B cell (primary cell): ENCODE data around the gene CALD1. TPM values are rescaled to one million over a fixed set of nuclear protein-coding genes. Genes with fewer than 3 reads are reported as not detected.

Source experiments
- ATAC-seq: fragments of 200-7000 bp; cut with Tn5 transposase; one replicate; pipeline ENCODE4 v1.10.0; 2021; ENCODE audit warnings: low read depth, mild to moderate bottlenecking, moderate number of reproducible peaks, moderate library complexity
- CTCF ChIA-PET: fragments of 350-600 bp; sonication (Branson Sonifier 250); formaldehyde crosslinking; loops from one replicate; lab custom pipeline; 2021; ENCODE audit warnings: antibody characterized with exemption, inconsistent platforms; lab: Charles Lee
- POLR2A ChIA-PET: fragments of 350-600 bp; sonication (Branson Sonifier 250); formaldehyde crosslinking; loops from one replicate; lab custom pipeline; 2021; ENCODE audit warnings: antibody characterized with exemption; lab: Charles Lee
- DNase-seq: peaks from one replicate; pipeline ENCODE4 v3.0.0; 2013
- H2AFZ ChIP-seq: 2 replicates; pipeline ENCODE4 v1.6.1; 2012; ENCODE audit warnings: mild to moderate bottlenecking, low read depth, low read length; ENCODE audit not compliant: insufficient read depth, poor library complexity, severe bottlenecking
- H3K27ac ChIP-seq, 2 donors: 1 replicate in 1 of 2; 2 replicates in 1 of 2; pipeline ENCODE4 v1.5.1; 2012 to 2013; ENCODE audit warnings: low read length in 2 of 2, mild to moderate bottlenecking in 2 of 2, moderate library complexity in 1 of 2
- H3K27me3 ChIP-seq, 4 experiments: fragments of 200-600 bp in 1 of 4; sonication (generic) in 1 of 4; replicated peaks in 1 of 4; 1 replicate in 2 of 4; 2 replicates in 2 of 4; pipeline versions ENCODE4 v1.6.1 to v1.7.0; 2013 to 2016; ENCODE audit warnings: low read length in 3 of 4, mild to moderate bottlenecking in 2 of 4, mixed read lengths in 1 of 4, moderate library complexity in 1 of 4; ENCODE audit not compliant: insufficient read depth in 4 of 4, control insufficient read depth in 3 of 4; ENCODE audit errors: control extremely low read depth in 1 of 4
- H3K36me3 ChIP-seq, 2 experiments: replicated peaks in 1 of 2; 1 replicate in 1 of 2; 2 replicates in 1 of 2; pipeline versions ENCODE4 v1.6.1 to v1.7.1; 2013; ENCODE audit warnings: low read length in 1 of 2; ENCODE audit not compliant: insufficient read depth in 2 of 2, control insufficient read depth in 1 of 2; ENCODE audit errors: control extremely low read depth in 1 of 2, extremely low read depth in 1 of 2
- H3K4me1 ChIP-seq, 2 donors: fragments of 200-600 bp in 1 of 2; sonication (generic) in 1 of 2; 1 replicate in 1 of 2; 2 replicates in 1 of 2; pipeline versions ENCODE4 v1.5.1 to v1.6.1; 2013 to 2017; ENCODE audit warnings: low read length in 2 of 2; ENCODE audit not compliant: control insufficient read depth in 2 of 2, insufficient read depth in 2 of 2
- H3K4me2 ChIP-seq: replicated peaks from 2 replicates; pipeline ENCODE3; 2012; ENCODE audit warnings: mild to moderate bottlenecking, low read depth, low read length; ENCODE audit not compliant: poor library complexity, severe bottlenecking
- H3K4me3 ChIP-seq, 5 experiments: fragments of 200-600 bp in 1 of 5; sonication (generic) in 1 of 5; 1 replicate in 3 of 5; 2 replicates in 2 of 5; pipeline versions ENCODE4 v1.5.1 to v1.7.0; 2011 to 2016; ENCODE audit warnings: low read length in 4 of 5, mild to moderate bottlenecking in 4 of 5, low read depth in 2 of 5, control low read depth in 1 of 5, moderate library complexity in 1 of 5; ENCODE audit not compliant: insufficient read depth in 1 of 5; ENCODE audit errors: control extremely low read depth in 1 of 5, extremely low read depth in 1 of 5
- H3K79me2 ChIP-seq: fragments of 200-600 bp; sonication (generic); one replicate; pipeline ENCODE4 v1.6.0; 2016; ENCODE audit warnings: low read length; ENCODE audit not compliant: control insufficient read depth, insufficient read depth
- H3K9ac ChIP-seq: fragments of 200-600 bp; sonication (generic); 2 replicates; pipeline ENCODE4 v1.6.1; 2017; ENCODE audit warnings: mild to moderate bottlenecking, low read length, moderate library complexity
- H3K9me3 ChIP-seq, 3 donors: one replicate each; pipeline versions ENCODE4 v1.6.1 to v1.7.1; 2013; ENCODE audit warnings: low read length in 2 of 3; ENCODE audit not compliant: control insufficient read depth in 2 of 3, insufficient read depth in 1 of 3; ENCODE audit errors: control extremely low read depth in 1 of 3
- H4K20me1 ChIP-seq: 2 replicates; pipeline ENCODE4 v1.6.0; 2012; ENCODE audit warnings: mild to moderate bottlenecking, low read length; ENCODE audit not compliant: insufficient read depth, control insufficient read depth, poor library complexity, severe bottlenecking
- H3K27ac Mint-ChIP-seq: one replicate; pipeline ENCODE4 v1.8.0; 2021; ENCODE audit warnings: mixed read lengths
- H3K27me3 Mint-ChIP-seq: one replicate; pipeline ENCODE4 v1.8.0; 2021; ENCODE audit warnings: mixed read lengths
- H3K4me1 Mint-ChIP-seq: one replicate; pipeline ENCODE4 v1.8.0; 2021; ENCODE audit warnings: mixed read lengths
- H3K4me3 Mint-ChIP-seq: one replicate; pipeline ENCODE4 v1.8.0; 2021; ENCODE audit warnings: mixed read lengths
- H3K9me3 Mint-ChIP-seq: one replicate; pipeline ENCODE4 v1.8.0; 2022; ENCODE audit warnings: mixed read lengths; ENCODE audit not compliant: insufficient read depth
- EZH2 ChIP-seq: IDR thresholded peaks from 2 replicates; pipeline ENCODE4 v1.6.1; 2012; ENCODE audit warnings: borderline replicate concordance, low read depth, mild to moderate bottlenecking, moderate library complexity, low read length; ENCODE audit not compliant: insufficient read depth, poor library complexity, severe bottlenecking
- WGBS: methylation state at CpG from one replicate; pipeline ENCODE4 v1.1.5; 2013; ENCODE audit warnings: missing lambda C conversion rate; ENCODE audit not compliant: insufficient coverage; 5-methylcytosine and 5-hydroxymethylcytosine counted together
- intact Hi-C: fragments of 100-400 bp; cut with micrococcal nuclease; formaldehyde crosslinking; loops from one replicate; pipeline ENCODE4 v1.10.0; 2022
- polyA plus RNA-seq: library from polyadenylated mRNA; depleted of rRNA; stranded (reverse); fragments of >200 nt; gene quantifications from 2 replicates; pipeline ENCODE4 v1.2.3, GENCODE V29; 2012
- total RNA-seq, 2 donors: library from RNA; stranded (reverse); fragments of 120-200 nt in 1 of 2; gene quantifications; 1 replicate in 1 of 2; 2 replicates in 1 of 2; pipeline versions ENCODE4 v1.2.3 to v1.2.4, GENCODE V29; 2013 to 2022
- TF ChIP-seq, protein P1 (sequence below): fragments of 200-600 bp; IDR thresholded peaks from one replicate; pipeline ENCODE4 v1.8.0; 2022; ENCODE audit warnings: antibody characterized with exemption, mild to moderate bottlenecking

The CALD1 gene
- total and polyA plus RNA-seq, 2 donors (not counting 1 experiment from before 2014, with no cell fraction given), result 0.18 to 0.69 TPM

DNA sequence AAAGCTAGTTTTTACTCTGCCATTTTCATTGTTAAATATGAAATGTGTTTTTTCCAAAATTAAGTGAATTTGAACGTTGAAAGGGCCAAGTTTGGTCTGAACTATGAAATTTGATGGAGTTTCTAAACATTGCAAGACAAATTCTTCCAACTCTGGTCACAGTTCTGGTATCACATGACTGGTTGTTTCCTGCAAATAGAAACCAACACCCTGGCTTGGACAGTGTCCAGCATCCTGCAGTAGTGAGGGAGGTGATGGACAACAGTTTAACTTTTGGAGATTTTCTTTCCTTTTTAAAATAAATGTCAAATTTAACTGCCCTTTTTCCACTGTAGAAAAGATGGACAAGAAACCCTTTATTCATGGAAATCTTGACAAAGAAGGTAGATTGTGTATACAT lies 152.1 kb downstream of the CALD1 start:
- POLR2A ChIA-PET, result no interaction called here
- Histone ChIP-seq H3K36me3 (no peaks in the 10 kb centered on the region), H3K9me3 (no peaks in the 10 kb centered on the region), H3K27me3 (no peaks in the 10 kb centered on the region), H2AFZ (no peak overlapping the region), H3K4me1 (peaks cover 7 to 17% of the 10 kb centered on the region in 2 donors), H3K4me3 (no peak overlapping the region), H3K9ac (no peak overlapping the region), H3K79me2 (no peaks in the 10 kb centered on the region), H3K4me2 (no peak overlapping the region), H3K27ac (no peak overlapping the region), H4K20me1 (no peaks in the 10 kb centered on the region)
- TF ChIP-seq, protein P1, sequence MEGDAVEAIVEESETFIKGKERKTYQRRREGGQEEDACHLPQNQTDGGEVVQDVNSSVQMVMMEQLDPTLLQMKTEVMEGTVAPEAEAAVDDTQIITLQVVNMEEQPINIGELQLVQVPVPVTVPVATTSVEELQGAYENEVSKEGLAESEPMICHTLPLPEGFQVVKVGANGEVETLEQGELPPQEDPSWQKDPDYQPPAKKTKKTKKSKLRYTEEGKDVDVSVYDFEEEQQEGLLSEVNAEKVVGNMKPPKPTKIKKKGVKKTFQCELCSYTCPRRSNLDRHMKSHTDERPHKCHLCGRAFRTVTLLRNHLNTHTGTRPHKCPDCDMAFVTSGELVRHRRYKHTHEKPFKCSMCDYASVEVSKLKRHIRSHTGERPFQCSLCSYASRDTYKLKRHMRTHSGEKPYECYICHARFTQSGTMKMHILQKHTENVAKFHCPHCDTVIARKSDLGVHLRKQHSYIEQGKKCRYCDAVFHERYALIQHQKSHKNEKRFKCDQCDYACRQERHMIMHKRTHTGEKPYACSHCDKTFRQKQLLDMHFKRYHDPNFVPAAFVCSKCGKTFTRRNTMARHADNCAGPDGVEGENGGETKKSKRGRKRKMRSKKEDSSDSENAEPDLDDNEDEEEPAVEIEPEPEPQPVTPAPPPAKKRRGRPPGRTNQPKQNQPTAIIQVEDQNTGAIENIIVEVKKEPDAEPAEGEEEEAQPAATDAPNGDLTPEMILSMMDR, result no peak
- no peak for TF ChIP-seq EZH2
- CTCF ChIA-PET, result no interaction called here
- H3K9me3 Mint-ChIP-seq, result no peaks in the 10 kb centered on the region
- H3K4me1 Mint-ChIP-seq, result peaks cover 26% of the 10 kb centered on the region
- no peak overlapping the region for H3K4me3 Mint-ChIP-seq
- DNase-seq (no peak), ATAC-seq (no peak)
- H3K27ac Mint-ChIP-seq, result no peak overlapping the region
- intact Hi-C loops, result no loop called here
- H3K27me3 Mint-ChIP-seq, result no peaks in the 10 kb centered on the region
- no CpG with 5 or more reads among the region's 1 CpG for WGBS

DNA sequence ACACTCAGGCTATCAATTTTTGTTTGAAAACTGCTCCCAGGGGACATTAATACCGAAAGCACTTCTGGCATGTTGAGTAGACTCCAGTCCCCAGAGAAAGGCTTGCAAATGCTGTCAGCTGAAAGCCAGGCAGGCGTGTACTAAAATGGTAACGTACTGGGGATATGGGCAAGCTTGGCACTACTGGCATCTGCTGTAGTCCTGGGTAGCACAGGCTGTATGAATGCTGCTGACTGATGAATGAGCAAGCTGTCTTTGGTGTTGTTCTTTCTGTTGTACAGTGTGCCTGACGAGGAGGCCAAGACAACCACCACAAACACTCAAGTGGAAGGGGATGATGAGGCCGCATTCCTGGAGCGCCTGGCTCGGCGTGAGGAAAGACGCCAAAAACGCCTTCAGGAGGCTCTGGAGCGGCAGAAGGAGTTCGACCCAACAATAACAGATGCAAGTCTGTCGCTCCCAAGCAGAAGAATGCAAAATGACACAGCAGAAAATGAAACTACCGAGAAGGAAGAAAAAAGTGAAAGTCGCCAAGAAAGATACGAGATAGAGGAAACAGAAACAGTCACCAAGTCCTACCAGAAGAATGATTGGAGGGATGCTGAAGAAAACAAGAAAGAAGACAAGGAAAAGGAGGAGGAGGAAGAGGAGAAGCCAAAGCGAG lies 153.4 kb downstream of the CALD1 start:
- Mint-ChIP-seq H3K27me3 (no peaks in the 10 kb centered on the region), H3K27ac (peak overlapping the region; percentile 86), H3K4me1 (peaks cover 26% of the 10 kb centered on the region), H3K4me3 (peak overlapping the region; percentile 82), H3K9me3 (no peaks in the 10 kb centered on the region)
- intact Hi-C loops, result no loop called here
- ChIA-PET CTCF (no interaction called here), POLR2A (no interaction called here)
- no peaks in the 10 kb centered on the region for H3K9me3 ChIP-seq
- no peaks in the 10 kb centered on the region for H3K36me3 ChIP-seq
- no peaks in the 10 kb centered on the region for H3K79me2 ChIP-seq
- peak overlapping the region; percentile 78 for H2AFZ ChIP-seq
- peak; percentile 73 for ATAC-seq
- peak; percentile 23 for DNase-seq
- H3K9ac ChIP-seq, result peak overlapping the region; percentile 58
- H3K27ac ChIP-seq, result peak overlapping the region; percentile 37 to 48
- no peaks in the 10 kb centered on the region for H4K20me1 ChIP-seq
- TF ChIP-seq, protein P1, result no peak
- no peak for TF ChIP-seq EZH2
- H3K4me2 ChIP-seq, result peak overlapping the region; percentile 66
- no peaks in the 10 kb centered on the region for H3K27me3 ChIP-seq
- 58% methylated on average over 13 of the region's 17 CpGs for WGBS
- peak overlapping the region in 4 of 5 experiments; percentile 5 to 46 (median 32) for H3K4me3 ChIP-seq
- peaks cover 7 to 17% of the 10 kb centered on the region in 2 donors for H3K4me1 ChIP-seq
